ENCODE data around the gene SCUBE3. TPM values are rescaled to one million over a fixed set of nuclear protein-coding genes. Genes with fewer than 3 reads are reported as not detected.

Gene SCUBE3
- total and polyA plus RNA-seq, 9 of the 15 experiments (the other 6 are each of a cell fraction or from before 2014, with no cell fraction given): 0.01 to 0.11 TPM; not detected in 7

DNA sequence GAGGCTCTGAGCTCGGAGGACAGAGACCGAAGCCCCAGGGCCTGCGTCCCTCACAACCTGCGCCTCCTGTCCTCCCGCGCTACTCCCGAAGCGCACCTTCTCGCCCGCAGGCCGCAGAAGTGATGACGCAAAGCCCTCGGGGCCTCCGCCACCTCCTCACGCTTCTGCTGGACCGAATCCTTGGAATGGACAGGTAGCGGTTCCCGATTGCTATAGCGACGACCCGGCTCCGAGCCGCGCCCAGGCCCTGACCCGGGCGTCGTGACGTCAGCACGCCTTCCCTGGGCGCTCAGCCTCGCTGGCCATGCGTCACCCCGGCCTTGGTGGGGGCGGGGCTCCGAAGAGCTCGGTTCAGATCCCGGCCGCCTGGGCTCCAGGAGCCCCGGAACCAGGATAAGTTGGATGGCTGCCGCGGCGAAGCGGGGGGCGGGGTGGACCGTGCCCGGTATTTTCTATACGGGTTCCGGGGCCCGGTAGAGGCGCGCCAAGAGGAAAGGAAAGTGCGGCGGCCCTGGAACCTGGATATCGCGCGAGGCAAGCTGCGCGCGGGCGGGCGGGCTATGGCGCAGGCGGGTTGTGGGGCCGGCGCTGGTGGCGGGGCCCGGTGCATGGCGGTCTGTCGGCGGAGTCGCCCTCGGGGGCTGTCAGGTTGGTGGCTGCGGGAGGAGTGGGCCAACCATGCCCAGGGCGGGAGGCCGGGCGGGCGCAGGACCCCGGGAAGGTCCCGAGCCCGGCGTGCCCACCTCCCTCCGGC lies 45.6 kb downstream of the SCUBE3 start, which contains the start of gene ZNF76 (continued):
- TF ChIP-seq, protein P1, sequence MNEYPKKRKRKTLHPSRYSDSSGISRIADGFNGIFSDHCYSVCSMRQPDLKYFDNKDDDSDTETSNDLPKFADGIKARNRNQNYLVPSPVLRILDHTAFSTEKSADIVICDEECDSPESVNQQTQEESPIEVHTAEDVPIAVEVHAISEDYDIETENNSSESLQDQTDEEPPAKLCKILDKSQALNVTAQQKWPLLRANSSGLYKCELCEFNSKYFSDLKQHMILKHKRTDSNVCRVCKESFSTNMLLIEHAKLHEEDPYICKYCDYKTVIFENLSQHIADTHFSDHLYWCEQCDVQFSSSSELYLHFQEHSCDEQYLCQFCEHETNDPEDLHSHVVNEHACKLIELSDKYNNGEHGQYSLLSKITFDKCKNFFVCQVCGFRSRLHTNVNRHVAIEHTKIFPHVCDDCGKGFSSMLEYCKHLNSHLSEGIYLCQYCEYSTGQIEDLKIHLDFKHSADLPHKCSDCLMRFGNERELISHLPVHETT (CRISPR knock-in tag; conservative IDR thresholded peaks at IDR 0.05 in 1 of 2, IDR thresholded peaks at IDR 0.05 in 1 of 2): peak in 1 of 2 experiments; percentile 92; a peak in 2 of 4 replicates
- TF ChIP-seq ZNF444 (CRISPR knock-in tag; IDR thresholded peaks at IDR 0.05) (no peak), DDX20 (tag; IDR thresholded peaks at IDR 0.05; ENCODE audit: low read depth) (no peak), SMAD1 (IDR thresholded peaks at IDR 0.05; ENCODE audit: low read depth, low read length, partially characterized antibody) (peak; percentile 40), HNRNPL (IDR thresholded peaks at IDR 0.05; ENCODE audit: low read depth, low read length) (peak; percentile 88), POU5F1 (IDR thresholded peaks at IDR 0.05; ENCODE audit: borderline replicate concordance, low read depth, low read length, partially characterized antibody) (no peak), ZNF431 (CRISPR knock-in tag; IDR thresholded peaks at IDR 0.05) (no peak), ZNF699 (CRISPR knock-in tag; IDR thresholded peaks at IDR 0.05; ENCODE audit: insufficient replicate concordance) (no peak)
- TF ChIP-seq, protein P2, sequence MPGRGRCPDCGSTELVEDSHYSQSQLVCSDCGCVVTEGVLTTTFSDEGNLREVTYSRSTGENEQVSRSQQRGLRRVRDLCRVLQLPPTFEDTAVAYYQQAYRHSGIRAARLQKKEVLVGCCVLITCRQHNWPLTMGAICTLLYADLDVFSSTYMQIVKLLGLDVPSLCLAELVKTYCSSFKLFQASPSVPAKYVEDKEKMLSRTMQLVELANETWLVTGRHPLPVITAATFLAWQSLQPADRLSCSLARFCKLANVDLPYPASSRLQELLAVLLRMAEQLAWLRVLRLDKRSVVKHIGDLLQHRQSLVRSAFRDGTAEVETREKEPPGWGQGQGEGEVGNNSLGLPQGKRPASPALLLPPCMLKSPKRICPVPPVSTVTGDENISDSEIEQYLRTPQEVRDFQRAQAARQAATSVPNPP (IDR thresholded peaks at IDR 0.05; ENCODE audit: borderline replicate concordance, insufficient read depth, insufficient read length): no peak
- TF ChIP-seq, protein P3, sequence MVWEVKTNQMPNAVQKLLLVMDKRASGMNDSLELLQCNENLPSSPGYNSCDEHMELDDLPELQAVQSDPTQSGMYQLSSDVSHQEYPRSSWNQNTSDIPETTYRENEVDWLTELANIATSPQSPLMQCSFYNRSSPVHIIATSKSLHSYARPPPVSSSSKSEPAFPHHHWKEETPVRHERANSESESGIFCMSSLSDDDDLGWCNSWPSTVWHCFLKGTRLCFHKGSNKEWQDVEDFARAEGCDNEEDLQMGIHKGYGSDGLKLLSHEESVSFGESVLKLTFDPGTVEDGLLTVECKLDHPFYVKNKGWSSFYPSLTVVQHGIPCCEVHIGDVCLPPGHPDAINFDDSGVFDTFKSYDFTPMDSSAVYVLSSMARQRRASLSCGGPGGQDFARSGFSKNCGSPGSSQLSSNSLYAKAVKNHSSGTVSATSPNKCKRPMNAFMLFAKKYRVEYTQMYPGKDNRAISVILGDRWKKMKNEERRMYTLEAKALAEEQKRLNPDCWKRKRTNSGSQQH (CRISPR knock-in tag; IDR thresholded peaks at IDR 0.05): no peak
- TF ChIP-seq, protein P4, sequence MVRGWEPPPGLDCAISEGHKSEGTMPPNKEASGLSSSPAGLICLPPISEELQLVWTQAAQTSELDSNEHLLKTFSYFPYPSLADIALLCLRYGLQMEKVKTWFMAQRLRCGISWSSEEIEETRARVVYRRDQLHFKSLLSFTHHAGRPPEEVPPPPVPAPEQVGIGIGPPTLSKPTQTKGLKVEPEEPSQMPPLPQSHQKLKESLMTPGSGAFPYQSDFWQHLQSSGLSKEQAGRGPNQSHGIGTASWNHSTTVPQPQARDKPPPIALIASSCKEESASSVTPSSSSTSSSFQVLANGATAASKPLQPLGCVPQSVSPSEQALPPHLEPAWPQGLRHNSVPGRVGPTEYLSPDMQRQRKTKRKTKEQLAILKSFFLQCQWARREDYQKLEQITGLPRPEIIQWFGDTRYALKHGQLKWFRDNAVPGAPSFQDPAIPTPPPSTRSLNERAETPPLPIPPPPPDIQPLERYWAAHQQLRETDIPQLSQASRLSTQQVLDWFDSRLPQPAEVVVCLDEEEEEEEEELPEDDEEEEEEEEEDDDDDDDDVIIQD (CRISPR knock-in tag; IDR thresholded peaks at IDR 0.05): peak; percentile 77; the same call in 1 of the 2 replicates
- TF ChIP-seq, protein P5, sequence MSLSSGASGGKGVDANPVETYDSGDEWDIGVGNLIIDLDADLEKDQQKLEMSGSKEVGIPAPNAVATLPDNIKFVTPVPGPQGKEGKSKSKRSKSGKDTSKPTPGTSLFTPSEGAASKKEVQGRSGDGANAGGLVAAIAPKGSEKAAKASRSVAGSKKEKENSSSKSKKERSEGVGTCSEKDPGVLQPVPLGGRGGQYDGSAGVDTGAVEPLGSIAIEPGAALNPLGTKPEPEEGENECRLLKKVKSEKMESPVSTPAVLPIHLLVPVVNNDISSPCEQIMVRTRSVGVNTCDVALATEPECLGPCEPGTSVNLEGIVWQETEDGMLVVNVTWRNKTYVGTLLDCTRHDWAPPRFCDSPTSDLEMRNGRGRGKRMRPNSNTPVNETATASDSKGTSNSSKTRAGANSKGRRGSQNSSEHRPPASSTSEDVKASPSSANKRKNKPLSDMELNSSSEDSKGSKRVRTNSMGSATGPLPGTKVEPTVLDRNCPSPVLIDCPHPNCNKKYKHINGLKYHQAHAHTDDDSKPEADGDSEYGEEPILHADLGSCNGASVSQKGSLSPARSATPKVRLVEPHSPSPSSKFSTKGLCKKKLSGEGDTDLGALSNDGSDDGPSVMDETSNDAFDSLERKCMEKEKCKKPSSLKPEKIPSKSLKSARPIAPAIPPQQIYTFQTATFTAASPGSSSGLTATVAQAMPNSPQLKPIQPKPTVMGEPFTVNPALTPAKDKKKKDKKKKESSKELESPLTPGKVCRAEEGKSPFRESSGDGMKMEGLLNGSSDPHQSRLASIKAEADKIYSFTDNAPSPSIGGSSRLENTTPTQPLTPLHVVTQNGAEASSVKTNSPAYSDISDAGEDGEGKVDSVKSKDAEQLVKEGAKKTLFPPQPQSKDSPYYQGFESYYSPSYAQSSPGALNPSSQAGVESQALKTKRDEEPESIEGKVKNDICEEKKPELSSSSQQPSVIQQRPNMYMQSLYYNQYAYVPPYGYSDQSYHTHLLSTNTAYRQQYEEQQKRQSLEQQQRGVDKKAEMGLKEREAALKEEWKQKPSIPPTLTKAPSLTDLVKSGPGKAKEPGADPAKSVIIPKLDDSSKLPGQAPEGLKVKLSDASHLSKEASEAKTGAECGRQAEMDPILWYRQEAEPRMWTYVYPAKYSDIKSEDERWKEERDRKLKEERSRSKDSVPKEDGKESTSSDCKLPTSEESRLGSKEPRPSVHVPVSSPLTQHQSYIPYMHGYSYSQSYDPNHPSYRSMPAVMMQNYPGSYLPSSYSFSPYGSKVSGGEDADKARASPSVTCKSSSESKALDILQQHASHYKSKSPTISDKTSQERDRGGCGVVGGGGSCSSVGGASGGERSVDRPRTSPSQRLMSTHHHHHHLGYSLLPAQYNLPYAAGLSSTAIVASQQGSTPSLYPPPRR (CRISPR knock-in tag; IDR thresholded peaks at IDR 0.05; ENCODE audit: borderline replicate concordance): no peak
- TF ChIP-seq, protein P6, sequence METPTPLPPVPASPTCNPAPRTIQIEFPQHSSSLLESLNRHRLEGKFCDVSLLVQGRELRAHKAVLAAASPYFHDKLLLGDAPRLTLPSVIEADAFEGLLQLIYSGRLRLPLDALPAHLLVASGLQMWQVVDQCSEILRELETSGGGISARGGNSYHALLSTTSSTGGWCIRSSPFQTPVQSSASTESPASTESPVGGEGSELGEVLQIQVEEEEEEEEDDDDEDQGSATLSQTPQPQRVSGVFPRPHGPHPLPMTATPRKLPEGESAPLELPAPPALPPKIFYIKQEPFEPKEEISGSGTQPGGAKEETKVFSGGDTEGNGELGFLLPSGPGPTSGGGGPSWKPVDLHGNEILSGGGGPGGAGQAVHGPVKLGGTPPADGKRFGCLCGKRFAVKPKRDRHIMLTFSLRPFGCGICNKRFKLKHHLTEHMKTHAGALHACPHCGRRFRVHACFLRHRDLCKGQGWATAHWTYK (CRISPR knock-in tag; IDR thresholded peaks at IDR 0.05): peak; percentile 66; the same call in 1 of the 2 replicates
